GM19324 (cell line): Measurements from ENCODE around the gene NYNRIN.
"Not testable (repeated sequence)": the region's sequence is repeated elsewhere in the genome, so short reads cannot be mapped to it uniquely, and the experiment has no call there.

Experiments
- ATAC-seq: cut with Tn5 transposase; IDR thresholded peaks from one replicate; pipeline ENCODE4 v1.9.1; 2021; ENCODE audit warnings: mild to moderate bottlenecking, moderate library complexity; ENCODE audit not compliant: unreplicated experiment, low FRiP score

NYNRIN gene

DNA sequence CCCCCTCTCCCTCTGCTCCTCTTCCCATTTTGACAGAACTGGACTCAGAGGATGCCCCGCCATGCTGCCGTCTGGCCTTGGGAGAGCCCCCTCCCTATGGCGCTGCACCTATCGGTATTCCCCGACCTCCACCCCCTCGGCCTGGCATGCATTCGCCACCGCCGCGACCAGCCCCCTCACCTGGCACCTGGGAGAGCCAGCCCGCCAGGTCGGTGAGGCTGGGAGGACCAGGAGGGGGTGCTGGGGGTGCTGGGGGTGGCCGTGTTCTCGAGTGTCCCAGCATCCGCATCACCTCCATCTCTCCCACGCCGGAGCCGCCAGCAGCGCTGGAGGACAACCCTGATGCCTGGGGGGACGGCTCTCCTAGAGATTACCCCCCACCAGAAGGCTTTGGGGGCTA is 29.3 kb upstream of the NYNRIN start:
- ATAC-seq: no peak

DNA sequence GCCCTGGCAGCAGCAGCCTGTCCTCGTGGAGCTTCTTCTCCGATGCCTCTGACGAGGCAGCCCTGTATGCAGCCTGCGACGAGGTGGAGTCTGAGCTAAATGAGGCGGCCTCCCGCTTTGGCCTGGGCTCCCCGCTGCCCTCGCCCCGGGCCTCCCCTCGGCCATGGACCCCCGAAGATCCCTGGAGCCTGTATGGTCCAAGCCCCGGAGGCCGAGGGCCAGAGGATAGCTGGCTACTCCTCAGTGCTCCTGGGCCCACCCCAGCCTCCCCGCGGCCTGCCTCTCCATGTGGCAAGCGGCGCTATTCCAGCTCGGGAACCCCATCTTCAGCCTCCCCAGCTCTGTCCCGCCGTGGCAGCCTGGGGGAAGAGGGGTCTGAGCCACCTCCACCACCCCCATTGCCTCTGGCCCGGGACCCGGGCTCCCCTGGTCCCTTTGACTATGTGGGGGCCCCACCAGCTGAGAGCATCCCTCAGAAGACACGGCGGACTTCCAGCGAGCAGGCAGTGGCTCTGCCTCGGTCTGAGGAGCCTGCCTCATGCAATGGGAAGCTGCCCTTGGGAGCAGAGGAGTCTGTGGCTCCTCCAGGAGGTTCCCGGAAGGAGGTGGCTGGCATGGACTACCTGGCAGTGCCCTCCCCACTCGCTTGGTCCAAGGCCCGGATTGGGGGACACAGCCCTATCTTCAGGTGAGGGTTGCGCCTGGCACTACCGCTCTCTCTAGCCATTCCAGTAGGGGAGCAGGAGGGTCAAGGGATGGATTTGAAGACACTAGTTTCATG is 28.7 kb upstream of the NYNRIN start:
- no peak for ATAC-seq

DNA sequence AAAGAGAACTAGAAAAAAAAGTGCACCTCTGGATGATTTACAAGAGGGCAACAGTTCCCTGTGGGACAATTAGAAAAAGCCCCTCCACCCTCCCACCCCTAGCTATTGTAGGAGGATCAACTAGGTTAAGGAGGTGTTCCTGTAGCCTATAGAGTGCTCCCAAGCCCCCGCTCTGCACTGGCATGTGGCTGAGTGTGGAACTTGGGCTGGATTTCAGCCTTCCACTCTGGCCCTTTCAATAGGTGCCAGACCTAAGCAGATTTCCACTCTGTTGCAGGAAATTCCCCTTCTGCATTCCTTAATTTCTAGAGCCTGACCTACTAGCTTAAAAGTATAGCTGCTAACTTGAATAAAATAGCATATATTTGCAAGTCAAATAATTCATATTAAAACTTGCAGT is 28.1 kb upstream of the NYNRIN start:
- no peak for ATAC-seq

DNA sequence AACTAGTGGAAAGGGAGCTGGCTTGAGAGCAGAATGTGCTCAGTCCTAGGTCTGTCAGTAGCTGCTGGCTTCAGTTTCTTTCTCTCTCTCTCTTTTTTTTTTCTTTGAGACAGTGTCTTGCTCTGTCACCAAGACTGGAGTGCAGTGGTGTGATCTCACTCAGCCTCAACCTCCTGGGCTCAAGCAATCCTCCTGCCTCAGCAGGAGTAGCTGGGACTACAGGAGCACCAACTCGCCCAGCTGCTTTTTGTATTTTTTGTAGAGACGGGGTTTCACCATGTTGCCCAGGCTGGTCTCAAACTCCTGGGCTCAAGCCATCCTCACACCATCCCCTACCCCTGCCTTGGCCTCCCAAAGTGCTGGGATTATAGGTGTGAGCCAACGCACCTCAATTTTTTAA is 27.2 kb upstream of the NYNRIN start:
- not testable (repeated sequence) for ATAC-seq

DNA sequence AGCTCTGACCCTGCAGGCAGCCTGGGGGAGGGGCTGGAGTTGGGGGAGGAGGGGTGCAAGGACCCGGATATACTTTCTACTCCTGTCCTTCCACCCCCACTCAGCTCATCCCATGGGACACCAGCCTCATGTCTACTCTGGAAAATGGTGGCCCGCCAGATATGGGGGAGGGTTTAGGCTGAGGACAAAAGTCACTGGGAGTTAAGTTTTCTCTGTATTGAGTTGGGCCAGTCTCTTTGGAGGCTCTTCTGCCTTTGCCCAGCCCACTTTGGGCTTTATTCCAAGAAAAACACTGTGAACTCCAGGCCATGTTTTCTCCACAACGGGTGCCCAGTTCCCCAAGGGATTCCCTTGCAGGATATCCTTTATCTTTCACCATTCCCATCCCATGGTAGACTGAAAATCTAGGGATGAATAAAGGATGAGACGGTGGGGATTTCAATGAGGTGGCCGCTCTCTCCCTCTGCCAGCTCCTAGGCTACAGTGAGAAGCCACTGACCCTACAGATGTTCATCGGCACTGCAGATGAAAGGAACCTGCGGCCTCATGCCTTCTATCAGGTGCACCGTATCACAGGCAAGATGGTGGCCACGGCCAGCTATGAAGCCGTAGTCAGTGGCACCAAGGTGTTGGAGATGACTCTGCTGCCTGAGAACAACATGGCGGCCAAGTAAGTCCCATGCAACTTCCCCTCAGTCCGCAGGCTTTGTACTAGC is 25.9 kb upstream of the NYNRIN start:
- ATAC-seq: no peak

DNA sequence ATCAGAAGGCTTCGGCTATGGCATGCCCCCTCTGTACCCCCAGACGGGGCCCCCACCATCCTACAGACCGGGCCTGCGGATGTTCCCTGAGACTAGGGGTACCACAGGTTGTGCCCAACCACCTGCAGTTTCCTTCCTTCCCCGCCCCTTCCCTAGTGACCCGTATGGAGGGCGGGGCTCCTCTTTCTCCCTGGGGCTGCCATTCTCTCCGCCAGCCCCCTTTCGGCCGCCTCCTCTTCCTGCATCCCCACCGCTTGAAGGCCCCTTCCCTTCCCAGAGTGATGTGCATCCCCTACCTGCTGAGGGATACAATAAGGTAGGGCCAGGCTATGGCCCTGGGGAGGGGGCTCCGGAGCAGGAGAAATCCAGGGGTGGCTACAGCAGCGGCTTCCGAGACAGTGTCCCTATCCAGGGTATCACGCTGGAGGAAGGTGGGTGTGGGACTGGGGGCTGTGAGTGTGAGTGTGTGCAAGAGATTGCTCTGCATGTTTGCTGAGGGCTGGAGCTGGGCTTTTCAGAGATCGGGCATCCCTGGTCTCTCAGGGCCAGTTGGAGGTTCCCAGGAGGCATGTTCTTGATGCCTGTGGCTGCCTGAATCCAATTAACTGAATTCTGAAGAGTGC is 22.2 kb upstream of the NYNRIN start:
- ATAC-seq: no peak

DNA sequence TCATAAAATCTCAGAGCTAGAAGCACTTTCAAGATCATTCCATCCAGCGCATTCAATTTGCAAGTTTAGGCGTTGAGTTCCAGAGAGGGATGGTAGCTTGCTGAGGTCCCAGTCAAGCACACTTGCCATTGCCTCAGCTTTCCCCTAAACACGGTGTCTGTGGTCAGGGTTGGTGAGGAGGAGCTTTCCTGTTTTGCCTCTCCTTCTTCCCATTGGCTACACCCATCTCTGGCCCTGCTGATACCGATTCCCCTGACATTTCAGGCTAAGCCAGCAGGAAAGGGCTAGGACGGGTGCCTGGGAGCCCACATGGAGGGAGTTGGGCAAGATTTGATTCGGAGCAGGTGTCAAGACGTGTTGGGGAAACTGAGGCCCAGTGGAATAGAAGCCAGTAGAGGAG is 21.7 kb upstream of the NYNRIN start:
- no peak for ATAC-seq

DNA sequence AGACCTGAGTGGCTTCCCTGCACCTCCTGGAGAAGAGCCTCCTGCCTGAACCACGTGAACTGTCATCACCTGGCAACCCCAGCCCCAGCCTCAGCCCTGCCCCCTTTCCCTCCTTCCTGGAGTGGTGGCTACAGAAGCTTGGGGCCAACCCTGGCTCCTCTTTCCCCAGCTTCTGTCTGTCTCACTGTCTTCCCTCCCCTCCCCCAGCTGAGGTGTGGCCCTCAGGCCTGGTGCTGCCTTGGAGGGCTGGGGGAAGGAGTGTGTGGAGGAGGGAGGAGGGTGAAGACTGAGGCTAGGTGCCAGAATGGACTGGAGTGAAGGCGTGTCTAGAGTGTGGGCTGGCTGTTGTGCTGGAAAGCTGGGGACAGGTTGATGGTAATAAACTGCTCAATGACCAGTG is 21.1 kb upstream of the NYNRIN start:
- no peak for ATAC-seq

DNA sequence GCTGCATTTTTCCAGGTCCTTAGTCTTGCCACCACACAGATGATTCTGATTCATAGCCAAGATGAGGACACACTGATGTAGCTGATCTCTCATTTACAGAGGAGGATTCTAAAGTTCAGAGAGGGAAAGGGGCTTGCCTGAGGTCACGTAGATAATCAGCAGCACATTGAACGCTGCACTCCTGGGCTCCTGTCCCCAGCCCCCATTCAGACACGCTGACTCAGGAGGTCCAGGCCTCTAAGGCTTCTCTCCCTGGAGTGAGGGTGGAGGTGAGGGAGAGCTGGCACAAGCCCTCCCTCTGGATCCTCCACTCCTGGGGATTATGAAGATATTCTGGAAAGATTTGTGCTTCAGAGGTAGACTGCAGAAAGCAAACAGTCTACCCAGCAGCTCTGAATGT is 20.5 kb upstream of the NYNRIN start:
- no peak for ATAC-seq

DNA sequence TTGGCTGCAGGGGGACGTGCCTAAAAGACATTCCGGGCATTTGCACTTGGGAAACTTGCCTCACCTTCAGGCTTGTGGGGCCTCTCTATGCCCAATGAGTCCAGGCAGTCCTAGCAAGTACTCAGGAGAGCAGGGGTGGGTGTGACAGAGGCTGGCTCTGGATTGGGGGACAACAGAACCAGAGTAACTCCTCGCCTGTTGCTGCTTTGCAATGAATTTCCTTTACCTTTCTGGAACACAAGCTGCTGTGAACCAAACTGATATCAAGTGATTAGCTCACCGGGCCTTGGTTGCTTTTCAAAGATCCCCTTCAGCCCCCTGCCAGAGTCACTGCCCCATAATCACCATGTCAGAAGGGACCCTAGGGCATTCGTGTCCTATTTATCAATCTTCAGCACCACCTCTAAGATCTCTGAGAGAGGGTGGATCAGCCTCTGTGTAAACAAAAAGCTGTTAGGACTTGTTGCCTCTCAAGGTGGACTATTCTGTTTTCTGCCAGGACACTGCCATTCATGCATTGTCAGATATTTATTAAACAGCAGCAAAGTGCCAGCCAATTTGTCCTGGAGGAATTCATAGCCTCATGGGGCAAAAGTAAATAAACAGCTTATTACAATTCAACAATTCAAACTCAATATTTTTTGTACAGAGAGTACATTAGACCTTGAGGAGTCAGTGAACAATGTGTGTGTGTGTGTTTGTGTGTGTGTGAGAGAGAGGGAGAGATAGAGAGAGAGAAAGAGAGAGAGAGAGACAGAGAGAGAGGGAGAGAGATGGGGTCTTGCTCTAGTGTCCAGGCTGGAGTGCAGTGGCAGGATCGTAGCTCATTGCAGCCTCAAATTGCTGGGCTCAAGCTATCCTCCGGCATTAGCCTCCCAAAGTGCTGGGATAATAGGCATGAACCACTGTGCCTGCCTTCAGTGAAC is 19.6 kb upstream of the NYNRIN start:
- no peak for ATAC-seq

DNA sequence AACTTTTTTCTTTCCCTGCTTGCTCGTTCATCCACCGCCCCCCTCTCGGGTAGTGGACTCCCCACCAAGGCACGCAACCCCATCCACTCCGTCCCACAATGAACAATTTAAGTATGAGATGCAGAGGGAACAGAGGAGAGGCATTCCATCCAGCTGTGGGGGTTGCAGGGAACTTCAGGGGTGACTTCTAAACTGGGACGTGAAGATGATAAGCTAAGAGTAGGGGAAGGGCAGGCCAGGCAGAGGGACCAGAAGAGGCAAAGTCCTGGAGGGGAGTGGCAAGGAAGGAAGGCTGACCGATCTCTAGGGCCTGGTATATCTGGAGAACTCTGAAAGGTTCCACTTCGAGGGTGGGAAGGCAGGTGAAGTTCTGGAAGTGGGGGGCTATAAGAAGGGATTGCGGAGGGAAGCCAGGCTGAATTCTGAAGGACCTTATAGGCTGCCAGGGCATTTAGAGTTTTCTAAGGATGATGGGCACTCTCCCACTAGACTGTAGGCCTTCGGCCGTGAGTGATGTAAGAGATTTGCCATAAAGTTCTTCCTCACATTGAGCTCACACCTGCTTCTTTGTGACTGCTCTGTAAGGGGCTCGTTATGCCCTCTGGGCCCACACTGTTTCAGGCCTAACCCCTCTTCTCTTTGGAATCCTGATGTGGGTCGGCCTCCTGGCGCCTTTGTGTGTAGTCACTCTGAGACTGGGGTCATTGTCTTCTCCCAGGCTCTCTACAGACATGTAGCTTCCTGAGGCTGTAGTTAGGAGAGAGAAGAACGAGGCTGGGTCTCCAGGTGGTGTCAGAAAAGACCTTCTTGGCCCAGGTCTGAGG is 18.7 kb upstream of the NYNRIN start:
- no peak for ATAC-seq

DNA sequence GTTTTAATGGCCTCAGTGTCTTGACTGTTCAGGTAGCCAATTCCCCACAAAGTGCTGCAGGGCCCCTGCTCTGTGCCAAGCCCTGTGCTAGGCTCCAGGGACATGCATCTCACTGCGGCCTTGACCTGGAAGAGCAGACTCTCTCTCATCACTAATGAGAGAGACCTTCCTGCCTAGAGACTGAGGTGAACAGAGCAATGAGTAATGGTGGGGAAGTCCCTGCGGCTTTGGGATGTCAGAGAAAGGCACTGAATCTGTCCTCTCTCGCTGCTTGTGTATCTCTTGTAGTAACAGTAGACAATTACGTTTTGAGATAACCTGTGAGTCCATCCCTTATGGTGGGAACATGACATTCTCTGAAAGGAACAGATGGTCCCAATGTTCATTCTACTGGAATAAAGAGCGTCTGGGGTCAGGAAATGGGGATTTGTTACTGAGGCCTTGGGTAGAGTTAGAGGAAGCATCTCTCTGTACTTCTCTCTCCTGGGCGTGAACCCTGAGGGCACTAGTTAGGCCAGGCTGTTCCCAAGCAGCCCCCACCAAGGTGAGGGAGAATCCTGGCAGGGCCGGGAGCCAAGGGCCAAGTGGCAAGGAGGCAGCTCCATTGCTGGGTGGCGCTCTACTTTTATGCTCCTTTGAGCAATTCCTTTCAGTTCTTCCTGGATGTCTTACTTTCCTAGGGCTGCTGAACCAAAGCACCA is 17.3 kb upstream of the NYNRIN start:
- no peak for ATAC-seq

DNA sequence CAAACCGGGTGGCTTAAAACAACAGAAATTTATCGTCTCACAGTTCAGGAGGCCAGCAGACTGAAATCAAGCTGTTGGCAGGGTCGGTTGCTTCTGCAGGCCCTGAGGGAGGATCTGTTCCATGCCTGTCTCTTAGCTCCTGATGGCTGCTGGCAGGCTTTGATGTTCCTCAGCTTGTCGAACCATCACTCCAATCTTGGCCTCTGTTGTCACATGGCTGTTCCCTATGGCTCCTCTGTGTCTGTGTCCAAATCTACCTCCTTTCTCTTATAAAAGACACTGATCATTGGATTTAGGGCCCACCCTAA is 16.8 kb upstream of the NYNRIN start:
- ATAC-seq: no peak

DNA sequence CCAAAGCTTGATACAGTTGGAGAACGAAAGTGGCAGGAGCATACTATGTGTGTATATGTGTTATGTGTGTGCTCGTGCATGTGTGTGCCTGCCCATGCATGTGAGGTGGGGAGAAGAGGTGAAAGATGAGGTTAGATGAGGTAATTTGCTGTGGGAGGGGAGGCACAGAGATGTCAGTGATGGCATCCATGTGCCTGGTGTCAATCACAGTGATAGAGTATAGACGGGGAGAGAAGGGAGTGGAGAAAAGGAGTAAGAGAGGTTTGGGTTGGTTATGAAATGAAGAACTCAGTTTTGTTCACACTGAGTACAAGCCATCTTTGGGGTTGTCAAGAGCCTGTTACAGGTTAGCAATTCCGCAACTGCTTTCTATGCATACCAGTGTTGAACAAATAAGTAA is 14.6 kb upstream of the NYNRIN start:
- ATAC-seq: no peak

DNA sequence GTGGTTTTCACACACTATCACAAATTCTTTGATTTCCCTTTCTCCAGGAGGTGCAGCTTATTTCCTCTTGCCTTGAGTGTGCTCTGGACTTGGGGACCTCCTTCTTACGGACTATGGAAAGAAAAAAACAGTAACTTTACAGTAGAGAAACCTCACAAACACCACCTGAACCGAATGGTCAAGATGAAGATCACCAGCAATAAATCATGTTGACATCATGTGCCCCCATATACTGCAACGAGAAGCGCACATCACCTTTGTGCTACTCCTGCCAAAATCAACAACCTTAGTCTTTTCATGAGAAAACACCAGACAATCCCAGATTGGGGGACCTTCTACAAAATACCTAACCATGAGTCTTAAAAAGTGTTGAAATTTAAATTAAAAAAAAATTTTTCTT is 13.3 kb upstream of the NYNRIN start:
- ATAC-seq: no peak

DNA sequence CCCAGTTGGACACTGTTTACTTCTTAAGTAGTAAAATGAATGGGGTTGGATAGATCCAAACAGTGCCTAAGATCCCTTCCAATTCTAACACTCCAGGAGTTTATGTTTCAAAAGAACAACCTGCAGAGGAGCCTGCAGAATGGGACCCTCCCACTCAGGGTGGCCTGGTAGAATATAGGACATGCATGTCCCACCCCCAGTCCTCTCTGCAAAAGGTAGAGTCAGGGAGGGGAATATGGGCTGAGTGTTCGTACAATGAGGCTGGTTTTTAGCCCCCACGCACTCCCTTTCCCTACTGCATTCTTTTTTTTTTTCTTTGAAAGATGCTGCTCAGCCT is 11.8 kb upstream of the NYNRIN start:
- ATAC-seq: no peak

DNA sequence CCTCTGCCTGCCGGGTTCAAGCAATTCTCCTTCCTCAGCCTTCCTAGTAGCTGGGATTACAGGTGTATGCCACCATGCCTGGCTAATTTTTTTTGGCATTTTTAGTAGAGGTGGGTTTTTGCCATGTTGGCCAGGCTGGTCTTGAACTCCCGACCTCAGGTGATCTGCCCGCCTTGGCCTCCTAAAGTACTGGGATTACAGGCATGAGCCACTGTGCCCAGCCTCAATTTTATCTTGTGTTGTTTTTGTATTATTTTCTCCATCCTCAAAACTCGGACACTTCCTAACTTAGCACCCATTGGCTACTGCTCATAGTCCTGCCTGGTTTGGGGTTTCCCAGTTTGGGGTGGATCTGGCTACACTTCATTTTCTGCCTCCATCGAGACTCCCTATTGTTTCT is 11.2 kb upstream of the NYNRIN start:
- ATAC-seq: not testable (repeated sequence)

DNA sequence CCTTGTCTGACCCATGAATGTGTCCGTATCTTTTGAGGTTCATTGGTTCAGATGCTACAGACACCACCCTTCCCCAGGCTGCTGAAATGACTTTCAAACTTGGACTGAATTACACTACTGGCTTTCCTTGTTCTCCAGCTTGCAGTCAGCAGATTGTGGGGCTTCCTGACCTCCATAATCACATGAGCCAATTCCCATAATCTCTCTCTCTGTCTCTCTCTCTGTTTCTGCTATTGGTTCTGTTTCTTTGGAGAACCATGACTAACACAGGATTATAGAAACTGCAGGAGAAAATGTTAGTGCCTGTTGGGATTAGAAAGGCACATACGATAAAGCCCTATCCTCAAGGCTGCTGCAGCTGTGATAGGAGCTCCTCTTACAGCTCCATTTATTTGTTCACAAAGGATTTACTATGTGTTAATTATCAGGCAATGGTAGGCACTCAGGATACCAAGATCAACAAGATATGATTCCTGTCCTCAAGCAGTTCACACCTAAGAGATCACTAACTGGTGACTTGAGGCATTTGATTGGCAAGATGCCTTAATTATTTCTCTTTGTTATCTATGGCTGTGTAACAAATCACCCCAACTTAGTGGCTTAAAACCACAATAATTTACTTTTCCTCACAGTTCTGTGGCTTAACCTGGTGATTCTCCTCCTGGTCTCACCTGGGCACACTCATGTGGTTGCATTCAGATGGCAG is 10.2 kb upstream of the NYNRIN start:
- ATAC-seq: no peak

DNA sequence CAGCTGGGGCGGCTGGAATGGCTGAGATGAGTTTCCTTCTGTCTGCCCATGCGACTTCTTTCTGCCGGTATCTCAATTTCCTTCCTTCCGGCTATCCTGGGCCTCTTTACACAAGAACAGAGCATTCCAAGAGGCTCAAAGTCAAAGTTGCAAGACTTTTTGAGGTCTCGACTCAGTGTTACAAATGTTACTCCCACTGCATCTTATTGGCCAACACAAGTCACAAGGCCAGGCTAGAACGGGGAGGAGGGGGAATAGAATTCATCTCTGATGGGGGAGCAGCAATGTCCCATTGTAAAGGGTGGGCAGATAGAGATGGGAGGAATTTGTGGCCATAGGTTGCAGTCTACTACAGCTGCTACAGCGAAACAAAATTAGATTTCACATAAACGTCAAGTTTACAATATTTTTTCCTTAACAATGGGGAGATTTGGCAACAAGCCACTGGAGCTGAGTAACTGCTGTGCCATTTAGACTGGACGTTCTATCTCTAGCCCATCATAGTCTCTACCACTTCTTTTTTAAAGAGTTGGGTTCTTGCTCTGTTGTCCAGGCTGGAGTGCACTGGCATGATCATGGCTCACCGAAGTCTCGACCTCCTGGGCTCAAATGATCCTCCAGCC is 9.5 kb upstream of the NYNRIN start:
- no peak for ATAC-seq
